Stimulated activated CD8-positive, alpha-beta memory T cell treated with anti-CD3 and anti-CD28 coated beads, Interleukin-12 subunit alpha, Interleukin-12 subunit beta, amount 100 ng/mL, for 4 hours (primary cell): ENCODE results near the gene COX7A2L.
"Not testable (repeated sequence)": the region's sequence is repeated elsewhere in the genome, so short reads cannot be mapped to it uniquely, and the experiment has no call there.

ENCODE experiments used
- DNase-seq: peaks from one replicate; pipeline ENCODE4 v3.0.0-alpha.2; 2020; ENCODE audit warnings: low read depth

The COX7A2L gene

GRCh38 chr2:42360890-42361727 is at the start of gene COX7A2L:
COX7A2L (minus strand) TSS chr2:42361217; CDS start chr2:42361161, 56 bp downstream.
- DNase-seq = peak; percentile 90

GRCh38 chr2:42408009-42408408 is 47.0 kb upstream of the COX7A2L start:
- DNase-seq = no peak

- DNase-seq = no peak
These were observed 46.5 kb upstream of the COX7A2L start for GRCh38 chr2:42407476-42407875.

- DNase-seq = no peak
These were observed 43.7 kb upstream of the COX7A2L start for GRCh38 chr2:42404676-42405075.

GRCh38 chr2:42401773-42402172 is 40.8 kb upstream of the COX7A2L start:
- no peak for DNase-seq

- not testable (repeated sequence) for DNase-seq
These were observed 37.0 kb upstream of the COX7A2L start for GRCh38 chr2:42398052-42398451.

GRCh38 chr2:42393320-42393719 is 32.3 kb upstream of the COX7A2L start:
- not testable (repeated sequence) for DNase-seq

GRCh38 chr2:42392191-42392590 is 31.2 kb upstream of the COX7A2L start:
- no peak for DNase-seq

GRCh38 chr2:42390401-42390969 is 29.5 kb upstream of the COX7A2L start:
- DNase-seq = no peak

GRCh38 chr2:42386682-42387081 is 25.7 kb upstream of the COX7A2L start:
- DNase-seq = no peak

- DNase-seq = no peak
These were observed 24.2 kb upstream of the COX7A2L start for GRCh38 chr2:42385225-42385624.

GRCh38 chr2:42383855-42384530 is 23.0 kb upstream of the COX7A2L start:
- no peak for DNase-seq

GRCh38 chr2:42382144-42382543 is 21.1 kb upstream of the COX7A2L start:
- DNase-seq = no peak

- DNase-seq = not testable (repeated sequence)
These were observed 19.0 kb upstream of the COX7A2L start for GRCh38 chr2:42380026-42380425.

- DNase-seq = no peak
These were observed 17.4 kb upstream of the COX7A2L start for GRCh38 chr2:42378415-42378814.

GRCh38 chr2:42376758-42377157 is 15.7 kb upstream of the COX7A2L start:
- DNase-seq = no peak

- no peak for DNase-seq
These were observed 11.6 kb upstream of the COX7A2L start for GRCh38 chr2:42372474-42373200.

GRCh38 chr2:42371611-42372473 is 10.8 kb upstream of the COX7A2L start:
- no peak for DNase-seq

GRCh38 chr2:42369532-42370229 is 8.7 kb upstream of the COX7A2L start:
- no peak for DNase-seq

GRCh38 chr2:42368817-42369531 is 8.0 kb upstream of the COX7A2L start:
- DNase-seq = no peak
